Duodenal mucosa (tissue), 2 donors: ENCODE data around the gene RTP2.
A peak's percentile ranks its signal among the peaks of the same experiment; 100 is the strongest.

Experiments
- H3K27ac ChIP-seq: one replicate; pipeline ENCODE4 v1.7.0; 2013; ENCODE audit warnings: low read depth, low read length
- H3K27me3 ChIP-seq, 2 donors: one replicate each; pipeline ENCODE4 v1.7.0; 2013; ENCODE audit warnings: low read length in 2 of 2, control low read depth in 1 of 2; ENCODE audit not compliant: insufficient read depth in 2 of 2, control insufficient read depth in 1 of 2
- H3K36me3 ChIP-seq, 2 donors: one replicate each; pipeline ENCODE4 v1.7.0; 2013; ENCODE audit warnings: low read length in 2 of 2, control low read depth in 1 of 2; ENCODE audit not compliant: insufficient read depth in 2 of 2, control insufficient read depth in 1 of 2
- H3K4me1 ChIP-seq, 2 donors: one replicate each; pipeline ENCODE4 v1.7.0; 2013; ENCODE audit warnings: low read length in 2 of 2, control low read depth in 1 of 2; ENCODE audit not compliant: insufficient read depth in 2 of 2, control insufficient read depth in 1 of 2
- H3K4me3 ChIP-seq, 2 donors: one replicate each; pipeline ENCODE4 v1.7.0; 2013; ENCODE audit warnings: low read length in 2 of 2, low read depth in 1 of 2
- H3K9ac ChIP-seq, 2 donors: one replicate each; pipeline ENCODE4 v1.7.0; 2013; ENCODE audit warnings: low read length in 2 of 2, low read depth in 1 of 2
- H3K9me3 ChIP-seq, 2 donors: one replicate each; pipeline ENCODE4 v1.7.0; 2013; ENCODE audit warnings: low read length in 2 of 2, control low read depth in 1 of 2; ENCODE audit not compliant: control insufficient read depth in 1 of 2

RTP2 gene

GRCh38 chr3:187702507-187703033, at the start of gene RTP2:
RTP2 (minus strand) TSS chr3:187702557; CDS start chr3:187702128, 429 bp downstream.
- Histone ChIP-seq H3K27me3 (no peaks in the 10 kb centered on the region), H3K4me3 (no peak within 1 kb of the TSS), H3K27ac (no peak within 1 kb of the TSS), H3K4me1 (no peaks in the 10 kb centered on the region), H3K9me3 (no peaks in the 10 kb centered on the region), H3K36me3 (no peaks in the 10 kb centered on the region), H3K9ac (no peak within 1 kb of the TSS)

GRCh38 chr3:187750513-187751123, 48.3 kb upstream of the RTP2 start:
- H3K9ac ChIP-seq = peak overlapping the region; percentile 48 to 55
- H3K27ac ChIP-seq = peak overlapping the region; percentile 73
- H3K27me3 ChIP-seq = no peaks in the 10 kb centered on the region

GRCh38 chr3:187750006-187750512, 47.7 kb upstream of the RTP2 start:
- Histone ChIP-seq H3K9me3 (no peaks in the 10 kb centered on the region), H3K4me3 (peak overlapping the region; percentile 64 to 73), H3K4me1 (peaks cover 33 to 37% of the 10 kb centered on the region in 2 donors), H3K9ac (peak overlapping the region; percentile 48 to 55), H3K27ac (peak overlapping the region; percentile 73), H3K36me3 (no peaks in the 10 kb centered on the region), H3K27me3 (no peaks in the 10 kb centered on the region)

More at GRCh38 chr3:187750513-187751123, 48.3 kb upstream of the RTP2 start:
- Histone ChIP-seq H3K36me3 (no peaks in the 10 kb centered on the region), H3K4me3 (peak overlapping the region; percentile 64 to 73), H3K9me3 (no peaks in the 10 kb centered on the region), H3K4me1 (peaks cover 33 to 37% of the 10 kb centered on the region in 2 donors)

GRCh38 chr3:187748050-187748481, 45.7 kb upstream of the RTP2 start:
- Histone ChIP-seq H3K27ac (no peak overlapping the region), H3K4me3 (no peak overlapping the region), H3K27me3 (no peaks in the 10 kb centered on the region), H3K9ac (no peak overlapping the region), H3K9me3 (no peaks in the 10 kb centered on the region), H3K4me1 (peaks cover 33 to 37% of the 10 kb centered on the region in 2 donors), H3K36me3 (no peaks in the 10 kb centered on the region)

- Histone ChIP-seq H3K27ac (no peak overlapping the region), H3K4me1 (peaks cover 33 to 41% of the 10 kb centered on the region in 2 donors), H3K9ac (no peak overlapping the region), H3K4me3 (no peak overlapping the region), H3K9me3 (no peaks in the 10 kb centered on the region), H3K36me3 (no peaks in the 10 kb centered on the region), H3K27me3 (no peaks in the 10 kb centered on the region)
Measured at GRCh38 chr3:187747506-187747905, 45.1 kb upstream of the RTP2 start.

GRCh38 chr3:187746442-187747281, 44.3 kb upstream of the RTP2 start:
- Histone ChIP-seq H3K27me3 (no peaks in the 10 kb centered on the region), H3K4me3 (peak overlapping the region; percentile 70 to 93), H3K9me3 (no peaks in the 10 kb centered on the region), H3K36me3 (no peaks in the 10 kb centered on the region), H3K9ac (peak overlapping the region in 1 of 2 donors; percentile 72), H3K4me1 (peaks cover 39 to 45% of the 10 kb centered on the region in 2 donors), H3K27ac (peak overlapping the region; percentile 99)

- Histone ChIP-seq H3K9ac (peak overlapping the region; percentile 72 to 78), H3K27ac (peak overlapping the region; percentile 99), H3K4me3 (peak overlapping the region; percentile 70 to 93), H3K27me3 (no peaks in the 10 kb centered on the region), H3K9me3 (no peaks in the 10 kb centered on the region), H3K36me3 (no peaks in the 10 kb centered on the region), H3K4me1 (peaks cover 39 to 40% of the 10 kb centered on the region in 2 donors)
Measured at GRCh38 chr3:187746059-187746441, 43.7 kb upstream of the RTP2 start.

GRCh38 chr3:187745201-187746058, 43.1 kb upstream of the RTP2 start, which contains the start of gene BCL6:
BCL6 (minus strand) TSS chr3:187745468; CDS start chr3:187733693, 11,775 bp downstream.
- H3K4me1 ChIP-seq = peaks cover 36 to 39% of the 10 kb centered on the region in 2 donors

More at GRCh38 chr3:187745201-187746058, 43.1 kb upstream of the RTP2 start, which contains the start of gene BCL6:
- Histone ChIP-seq H3K9me3 (no peaks in the 10 kb centered on the region), H3K9ac (peak within 1 kb of the TSS; percentile 78 to 97), H3K4me3 (peak within 1 kb of the TSS; percentile 70 to 93), H3K27me3 (no peaks in the 10 kb centered on the region), H3K27ac (peak within 1 kb of the TSS; percentile 99), H3K36me3 (no peaks in the 10 kb centered on the region)
